Ovary (tissue), 3 donors: Measurements from ENCODE around the gene TNFSF13.

Experiments
- CTCF ChIP-seq, 3 donors: fragments of 450-650 bp in 2 of 3; fragments of 200-600 bp in 1 of 3; IDR thresholded peaks; one replicate each; pipeline versions ENCODE4 v1.5.1 to v1.8.0; 2016 to 2022; ENCODE audit warnings: antibody characterized with exemption in 3 of 3, mild to moderate bottlenecking in 1 of 3
- EP300 ChIP-seq: sonication (generic); formaldehyde crosslinking; IDR thresholded peaks from one replicate; pipeline ENCODE4 v1.6.1; 2017; ENCODE audit warnings: antibody characterized with exemption
- donor health status: DM: no; HTN: no; CAD: no.

- no peak for TF ChIP-seq CTCF (IDR thresholded peaks at IDR 0.05)
- no peak for TF ChIP-seq EP300
These were observed 44.6 kb upstream of the TNFSF13 start for GRCh38 chr17:7513850-7514419.
